ENCODE data around the gene GADD45G. TPM values are rescaled to one million over a fixed set of nuclear protein-coding genes. Genes with fewer than 3 reads are reported as not detected.

GADD45G gene
- polyA plus RNA-seq, 2 of the 4 experiments (the other 2 are of a cell fraction), result 0.15 to 0.16 TPM

DNA sequence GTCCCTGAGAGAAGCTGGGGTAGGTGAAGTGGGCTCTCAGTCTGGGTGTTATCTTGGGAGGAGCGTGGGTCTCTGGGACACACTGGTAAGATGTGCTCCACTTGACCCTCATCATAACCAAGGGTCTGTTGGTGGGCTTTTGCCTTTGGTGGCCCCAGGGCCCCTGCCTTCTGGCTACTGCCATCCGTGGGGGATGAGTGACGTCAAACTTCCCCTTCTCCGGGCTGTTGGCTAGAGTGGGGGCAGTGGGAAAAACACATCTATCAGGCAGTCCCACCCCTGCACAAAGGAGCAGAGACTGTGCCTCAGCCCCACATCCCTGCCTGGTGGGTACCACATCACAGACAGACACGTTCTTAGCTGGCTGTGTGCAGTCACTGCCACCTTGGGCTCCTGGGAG lies 35.1 kb downstream of the GADD45G start:
- no peak for TF ChIP-seq FOSB (CRISPR knock-in tag; IDR thresholded peaks at IDR 0.05)
- TF ChIP-seq POLR2A (IDR thresholded peaks at IDR 0.05; ENCODE audit: low read length), result no peak
- TF ChIP-seq, protein P1, sequence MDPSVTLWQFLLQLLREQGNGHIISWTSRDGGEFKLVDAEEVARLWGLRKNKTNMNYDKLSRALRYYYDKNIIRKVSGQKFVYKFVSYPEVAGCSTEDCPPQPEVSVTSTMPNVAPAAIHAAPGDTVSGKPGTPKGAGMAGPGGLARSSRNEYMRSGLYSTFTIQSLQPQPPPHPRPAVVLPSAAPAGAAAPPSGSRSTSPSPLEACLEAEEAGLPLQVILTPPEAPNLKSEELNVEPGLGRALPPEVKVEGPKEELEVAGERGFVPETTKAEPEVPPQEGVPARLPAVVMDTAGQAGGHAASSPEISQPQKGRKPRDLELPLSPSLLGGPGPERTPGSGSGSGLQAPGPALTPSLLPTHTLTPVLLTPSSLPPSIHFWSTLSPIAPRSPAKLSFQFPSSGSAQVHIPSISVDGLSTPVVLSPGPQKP (IDR thresholded peaks at IDR 0.05; ENCODE audit: low read depth, low read length), result no peak
- TF ChIP-seq, protein P2, sequence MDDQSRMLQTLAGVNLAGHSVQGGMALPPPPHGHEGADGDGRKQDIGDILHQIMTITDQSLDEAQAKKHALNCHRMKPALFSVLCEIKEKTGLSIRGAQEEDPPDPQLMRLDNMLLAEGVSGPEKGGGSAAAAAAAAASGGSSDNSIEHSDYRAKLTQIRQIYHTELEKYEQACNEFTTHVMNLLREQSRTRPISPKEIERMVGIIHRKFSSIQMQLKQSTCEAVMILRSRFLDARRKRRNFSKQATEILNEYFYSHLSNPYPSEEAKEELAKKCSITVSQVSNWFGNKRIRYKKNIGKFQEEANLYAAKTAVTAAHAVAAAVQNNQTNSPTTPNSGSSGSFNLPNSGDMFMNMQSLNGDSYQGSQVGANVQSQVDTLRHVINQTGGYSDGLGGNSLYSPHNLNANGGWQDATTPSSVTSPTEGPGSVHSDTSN (IDR thresholded peaks at IDR 0.05), result no peak
- no peak for TF ChIP-seq CBX2 (IDR thresholded peaks at IDR 0.05; ENCODE audit: borderline replicate concordance, low read depth)
- TF ChIP-seq TP53 (CRISPR knock-in tag; IDR thresholded peaks at IDR 0.05), result no peak
- no peak for TF ChIP-seq RNF2 (IDR thresholded peaks at IDR 0.05; ENCODE audit: borderline replicate concordance, low read depth)
- no peak for TF ChIP-seq RAD21 (conservative IDR thresholded peaks at IDR 0.05 in 1 of 2, IDR thresholded peaks at IDR 0.05 in 1 of 2)
- no peak for TF ChIP-seq RARB (CRISPR knock-in tag; IDR thresholded peaks at IDR 0.05)
- no peak for TF ChIP-seq MAZ (IDR thresholded peaks at IDR 0.05; ENCODE audit: borderline replicate concordance, low read depth, low read length)
- FAIRE-seq (no peak), ATAC-seq (no peak), DNase-seq (ENCODE audit: low read depth in 1 of 2, low spot score in 1 of 2) (no peak)
- Histone ChIP-seq H3K4me1 (no peaks in the 10 kb centered on the region), H3K4me3 (no peak overlapping the region), H3K9me3 (no peaks in the 10 kb centered on the region), H3K4me2 (no peak overlapping the region), H3K27ac (no peak overlapping the region)
- POLR2A ChIA-PET, result no interaction called here
- CTCF ChIA-PET, result interaction anchor here (1.2 kb wide), 1 partner anchor 42 kb away, joined by 3 read pairs; no protein-coding TSS in a partner anchor
- 67% methylated on average over 4 of the region's 5 CpGs for WGBS (ENCODE audit: missing lambda C conversion rate)

- FAIRE-seq, result no peak
- TF ChIP-seq EHF (CRISPR knock-in tag; IDR thresholded peaks at IDR 0.05) (no peak), CEBPB (IDR thresholded peaks at IDR 0.05) (no peak), HOXA7 (CRISPR knock-in tag; IDR thresholded peaks at IDR 0.05) (no peak), KDM1A (IDR thresholded peaks at IDR 0.05; ENCODE audit: low read depth) (no peak), CTCF (IDR thresholded peaks at IDR 0.05) (no peak), BHLHE40 (IDR thresholded peaks at IDR 0.05; ENCODE audit: low read depth, low read length) (no peak), E2F6 (IDR thresholded peaks at IDR 0.05; ENCODE audit: borderline replicate concordance, low read depth) (no peak), RAD21 (conservative IDR thresholded peaks at IDR 0.05 in 1 of 2, IDR thresholded peaks at IDR 0.05 in 1 of 2) (no peak), HES2 (IDR thresholded peaks at IDR 0.05) (no peak), ZC3H11A (IDR thresholded peaks at IDR 0.05) (no peak), NFE2L2 (conservative IDR thresholded peaks at IDR 0.05; ENCODE audit: low read length) (no peak), FOXS1 (CRISPR knock-in tag; IDR thresholded peaks at IDR 0.05) (no peak), KDM5A (IDR thresholded peaks at IDR 0.05) (no peak), NR3C1 (IDR thresholded peaks at IDR 0.05) (no peak), EHMT2 (IDR thresholded peaks at IDR 0.05; ENCODE audit: low read depth) (no peak)
- TF ChIP-seq, protein P3, sequence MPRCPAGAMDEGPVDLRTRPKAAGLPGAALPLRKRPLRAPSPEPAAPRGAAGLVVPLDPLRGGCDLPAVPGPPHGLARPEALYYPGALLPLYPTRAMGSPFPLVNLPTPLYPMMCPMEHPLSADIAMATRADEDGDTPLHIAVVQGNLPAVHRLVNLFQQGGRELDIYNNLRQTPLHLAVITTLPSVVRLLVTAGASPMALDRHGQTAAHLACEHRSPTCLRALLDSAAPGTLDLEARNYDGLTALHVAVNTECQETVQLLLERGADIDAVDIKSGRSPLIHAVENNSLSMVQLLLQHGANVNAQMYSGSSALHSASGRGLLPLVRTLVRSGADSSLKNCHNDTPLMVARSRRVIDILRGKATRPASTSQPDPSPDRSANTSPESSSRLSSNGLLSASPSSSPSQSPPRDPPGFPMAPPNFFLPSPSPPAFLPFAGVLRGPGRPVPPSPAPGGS (IDR thresholded peaks at IDR 0.05), result no peak
- TF ChIP-seq, protein P4, sequence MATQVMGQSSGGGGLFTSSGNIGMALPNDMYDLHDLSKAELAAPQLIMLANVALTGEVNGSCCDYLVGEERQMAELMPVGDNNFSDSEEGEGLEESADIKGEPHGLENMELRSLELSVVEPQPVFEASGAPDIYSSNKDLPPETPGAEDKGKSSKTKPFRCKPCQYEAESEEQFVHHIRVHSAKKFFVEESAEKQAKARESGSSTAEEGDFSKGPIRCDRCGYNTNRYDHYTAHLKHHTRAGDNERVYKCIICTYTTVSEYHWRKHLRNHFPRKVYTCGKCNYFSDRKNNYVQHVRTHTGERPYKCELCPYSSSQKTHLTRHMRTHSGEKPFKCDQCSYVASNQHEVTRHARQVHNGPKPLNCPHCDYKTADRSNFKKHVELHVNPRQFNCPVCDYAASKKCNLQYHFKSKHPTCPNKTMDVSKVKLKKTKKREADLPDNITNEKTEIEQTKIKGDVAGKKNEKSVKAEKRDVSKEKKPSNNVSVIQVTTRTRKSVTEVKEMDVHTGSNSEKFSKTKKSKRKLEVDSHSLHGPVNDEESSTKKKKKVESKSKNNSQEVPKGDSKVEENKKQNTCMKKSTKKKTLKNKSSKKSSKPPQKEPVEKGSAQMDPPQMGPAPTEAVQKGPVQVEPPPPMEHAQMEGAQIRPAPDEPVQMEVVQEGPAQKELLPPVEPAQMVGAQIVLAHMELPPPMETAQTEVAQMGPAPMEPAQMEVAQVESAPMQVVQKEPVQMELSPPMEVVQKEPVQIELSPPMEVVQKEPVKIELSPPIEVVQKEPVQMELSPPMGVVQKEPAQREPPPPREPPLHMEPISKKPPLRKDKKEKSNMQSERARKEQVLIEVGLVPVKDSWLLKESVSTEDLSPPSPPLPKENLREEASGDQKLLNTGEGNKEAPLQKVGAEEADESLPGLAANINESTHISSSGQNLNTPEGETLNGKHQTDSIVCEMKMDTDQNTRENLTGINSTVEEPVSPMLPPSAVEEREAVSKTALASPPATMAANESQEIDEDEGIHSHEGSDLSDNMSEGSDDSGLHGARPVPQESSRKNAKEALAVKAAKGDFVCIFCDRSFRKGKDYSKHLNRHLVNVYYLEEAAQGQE (IDR thresholded peaks at IDR 0.05), result no peak
- TF ChIP-seq, protein P5, sequence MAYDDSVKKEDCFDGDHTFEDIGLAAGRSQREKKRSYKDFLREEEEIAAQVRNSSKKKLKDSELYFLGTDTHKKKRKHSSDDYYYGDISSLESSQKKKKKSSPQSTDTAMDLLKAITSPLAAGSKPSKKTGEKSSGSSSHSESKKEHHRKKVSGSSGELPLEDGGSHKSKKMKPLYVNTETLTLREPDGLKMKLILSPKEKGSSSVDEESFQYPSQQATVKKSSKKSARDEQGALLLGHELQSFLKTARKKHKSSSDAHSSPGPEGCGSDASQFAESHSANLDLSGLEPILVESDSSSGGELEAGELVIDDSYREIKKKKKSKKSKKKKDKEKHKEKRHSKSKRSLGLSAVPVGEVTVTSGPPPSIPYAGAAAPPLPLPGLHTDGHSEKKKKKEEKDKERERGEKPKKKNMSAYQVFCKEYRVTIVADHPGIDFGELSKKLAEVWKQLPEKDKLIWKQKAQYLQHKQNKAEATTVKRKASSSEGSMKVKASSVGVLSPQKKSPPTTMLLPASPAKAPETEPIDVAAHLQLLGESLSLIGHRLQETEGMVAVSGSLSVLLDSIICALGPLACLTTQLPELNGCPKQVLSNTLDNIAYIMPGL (CRISPR knock-in tag; IDR thresholded peaks at IDR 0.05; ENCODE audit: borderline replicate concordance), result no peak
Measured at GRCh38 chr9:89640361-89640760, 35.5 kb downstream of the GADD45G start.

More at GRCh38 chr9:89640361-89640760, 35.5 kb downstream of the GADD45G start:
- WGBS (ENCODE audit: missing lambda C conversion rate), result 78% methylated on average over 11 of the region's 11 CpGs
- Histone ChIP-seq H3K4me2 (no peak overlapping the region), H3K4me1 (no peaks in the 10 kb centered on the region), H3K9me3 (no peaks in the 10 kb centered on the region), H3K4me3 (no peak overlapping the region), H3K27ac (no peak overlapping the region)
- ATAC-seq, result no peak
- no peak for DNase-seq (ENCODE audit: low read depth in 1 of 2, low spot score in 1 of 2)
- POLR2A ChIA-PET, result no interaction called here
- CTCF ChIA-PET, result no interaction called here

Measured in A549 (cell line).